ENCODE data around the gene SCN8A.

Gene SCN8A

DNA sequence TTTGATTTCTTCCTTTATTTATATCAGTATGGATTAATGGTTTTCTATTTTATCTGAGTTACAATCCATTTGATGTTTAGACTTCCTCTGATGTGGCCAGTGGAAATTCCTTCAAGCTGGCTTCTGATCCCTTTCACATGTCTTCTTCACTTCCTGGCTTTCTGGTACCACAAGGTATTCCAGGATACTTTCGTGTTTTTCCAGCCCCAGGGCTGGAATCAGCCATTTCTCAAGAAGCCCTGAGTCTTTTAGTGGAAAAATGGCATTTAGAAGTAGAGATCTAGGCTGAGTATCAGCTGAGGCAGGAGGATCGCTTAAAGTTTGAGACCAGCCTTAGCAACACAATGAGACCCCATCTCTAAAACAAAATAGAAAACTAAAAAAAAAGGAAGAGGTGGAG, 164.2 kb downstream of the SCN8A start:
- no peak overlapping the region for H3K4me3 ChIP-seq (ENCODE audit: low read depth, low read length)
- TF ChIP-seq, protein P1, sequence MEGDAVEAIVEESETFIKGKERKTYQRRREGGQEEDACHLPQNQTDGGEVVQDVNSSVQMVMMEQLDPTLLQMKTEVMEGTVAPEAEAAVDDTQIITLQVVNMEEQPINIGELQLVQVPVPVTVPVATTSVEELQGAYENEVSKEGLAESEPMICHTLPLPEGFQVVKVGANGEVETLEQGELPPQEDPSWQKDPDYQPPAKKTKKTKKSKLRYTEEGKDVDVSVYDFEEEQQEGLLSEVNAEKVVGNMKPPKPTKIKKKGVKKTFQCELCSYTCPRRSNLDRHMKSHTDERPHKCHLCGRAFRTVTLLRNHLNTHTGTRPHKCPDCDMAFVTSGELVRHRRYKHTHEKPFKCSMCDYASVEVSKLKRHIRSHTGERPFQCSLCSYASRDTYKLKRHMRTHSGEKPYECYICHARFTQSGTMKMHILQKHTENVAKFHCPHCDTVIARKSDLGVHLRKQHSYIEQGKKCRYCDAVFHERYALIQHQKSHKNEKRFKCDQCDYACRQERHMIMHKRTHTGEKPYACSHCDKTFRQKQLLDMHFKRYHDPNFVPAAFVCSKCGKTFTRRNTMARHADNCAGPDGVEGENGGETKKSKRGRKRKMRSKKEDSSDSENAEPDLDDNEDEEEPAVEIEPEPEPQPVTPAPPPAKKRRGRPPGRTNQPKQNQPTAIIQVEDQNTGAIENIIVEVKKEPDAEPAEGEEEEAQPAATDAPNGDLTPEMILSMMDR (IDR thresholded peaks at IDR 0.05; ENCODE audit: borderline replicate concordance, insufficient read depth, low read depth, low read length): no peak

DNA sequence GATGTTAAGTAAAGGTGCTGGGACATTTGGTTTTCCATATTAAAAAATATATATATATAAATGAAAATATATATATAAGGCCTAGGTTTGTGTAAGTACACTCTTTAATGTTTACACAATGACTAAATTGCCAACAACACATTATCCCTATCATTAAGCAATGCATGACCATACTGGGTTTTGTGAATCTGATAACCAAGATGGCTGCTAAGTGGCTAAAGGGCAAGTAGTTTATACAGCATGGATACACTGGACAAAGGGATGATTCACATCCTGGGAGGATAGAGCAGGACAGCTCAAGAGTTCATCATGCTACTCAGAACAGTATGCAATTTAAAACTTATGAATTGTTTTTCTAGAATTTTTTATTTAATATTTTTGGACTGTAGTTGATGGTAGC, 168.1 kb downstream of the SCN8A start:
- no peak overlapping the region for H3K4me3 ChIP-seq (ENCODE audit: low read depth, low read length)
- TF ChIP-seq, protein P1 (IDR thresholded peaks at IDR 0.05; ENCODE audit: borderline replicate concordance, insufficient read depth, low read depth, low read length): no peak

DNA sequence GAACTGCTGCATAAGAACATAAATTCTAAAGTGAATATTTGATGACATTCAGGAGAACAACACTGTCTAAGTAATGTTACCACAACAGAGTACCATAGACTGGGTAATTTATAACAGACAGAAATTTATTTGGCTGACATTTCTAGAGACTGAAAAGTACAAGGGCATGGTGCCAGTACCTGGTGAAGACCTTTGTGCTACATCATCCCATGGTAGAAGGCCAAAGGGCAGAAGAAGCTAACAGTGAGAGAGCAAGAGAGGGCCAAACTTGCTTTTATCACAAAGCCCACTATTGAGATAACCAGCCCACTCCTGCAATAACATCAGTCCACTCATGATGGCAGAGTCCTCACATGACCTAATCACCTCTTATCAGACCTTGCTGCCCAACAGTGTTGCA, 168.7 kb downstream of the SCN8A start:
- TF ChIP-seq, protein P1 (IDR thresholded peaks at IDR 0.05; ENCODE audit: borderline replicate concordance, insufficient read depth, low read depth, low read length): no peak
- no peak overlapping the region for H3K4me3 ChIP-seq (ENCODE audit: low read depth, low read length)

DNA sequence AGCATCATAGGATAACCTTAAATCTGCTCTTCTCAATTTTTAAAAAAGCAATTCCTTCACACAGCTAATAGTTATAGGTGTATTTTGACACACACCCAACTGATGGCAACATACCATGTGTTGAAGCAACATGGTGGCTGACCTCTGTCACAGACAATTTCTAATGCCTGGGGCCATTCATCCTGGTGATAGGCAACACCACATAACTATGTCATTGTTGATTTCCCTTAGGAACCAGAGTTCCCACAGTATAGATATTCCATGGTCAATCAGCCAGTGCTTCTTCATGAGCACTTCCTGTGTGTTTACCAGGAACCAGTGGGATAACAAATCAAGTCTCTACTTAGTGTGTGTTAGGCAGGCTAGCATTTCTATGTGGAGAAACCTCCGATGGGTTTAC, 169.2 kb downstream of the SCN8A start:
- no peak overlapping the region for H3K4me3 ChIP-seq (ENCODE audit: low read depth, low read length)
- TF ChIP-seq, protein P1 (IDR thresholded peaks at IDR 0.05; ENCODE audit: borderline replicate concordance, insufficient read depth, low read depth, low read length): no peak

DNA sequence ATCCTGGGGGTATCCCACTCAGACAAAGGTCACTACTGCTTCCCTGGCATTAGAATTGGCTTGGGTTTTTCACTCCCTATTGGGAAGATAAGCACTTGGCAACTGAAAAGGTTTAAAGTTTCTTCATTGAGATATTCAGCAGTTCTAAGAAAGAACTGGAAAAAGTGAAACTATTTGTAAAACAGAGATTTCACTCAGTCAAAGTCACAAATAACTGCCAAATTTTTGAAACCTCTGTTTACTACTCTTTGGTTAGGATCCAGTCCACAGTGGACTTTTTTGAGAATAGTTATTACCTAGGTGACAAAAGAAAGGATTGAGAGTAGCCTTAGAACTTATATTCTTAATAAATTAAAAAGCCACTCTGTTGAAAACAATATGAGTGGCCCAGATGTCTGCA, 172.7 kb downstream of the SCN8A start:
- TF ChIP-seq, protein P1 (IDR thresholded peaks at IDR 0.05; ENCODE audit: borderline replicate concordance, insufficient read depth, low read depth, low read length): no peak
- no peak overlapping the region for H3K4me3 ChIP-seq (ENCODE audit: low read depth, low read length)

DNA sequence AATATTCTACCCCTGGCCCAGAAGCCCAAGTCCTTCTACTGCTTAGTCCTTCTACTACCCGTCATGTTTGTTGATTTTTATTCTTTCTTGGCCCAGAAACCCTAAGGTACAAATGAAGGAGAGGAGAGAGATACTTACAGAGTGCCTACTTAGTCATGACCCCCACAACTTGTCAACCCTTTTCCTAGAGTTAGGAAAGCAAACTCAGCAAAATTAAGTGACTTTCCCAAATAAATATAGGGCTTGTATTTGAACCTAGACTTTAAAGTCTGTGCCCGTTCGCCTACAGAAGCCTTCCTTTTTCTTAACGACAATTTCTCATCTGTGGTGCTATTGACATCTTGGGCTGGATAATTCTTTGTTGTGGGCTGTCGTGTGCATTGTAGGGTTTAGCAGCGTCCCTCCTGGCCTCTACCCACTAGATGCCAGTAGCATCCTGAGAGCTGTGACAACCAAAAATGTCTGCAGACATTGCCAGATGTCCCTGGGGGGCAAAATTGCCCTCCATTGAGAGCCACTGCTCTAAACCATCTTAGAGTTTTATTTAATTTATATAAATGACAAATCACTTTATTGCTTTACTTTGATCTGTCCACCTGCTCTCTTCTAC, 175.1 kb downstream of the SCN8A start:
- no peak overlapping the region for H3K4me3 ChIP-seq (ENCODE audit: low read depth, low read length)
- TF ChIP-seq, protein P1 (IDR thresholded peaks at IDR 0.05; ENCODE audit: borderline replicate concordance, insufficient read depth, low read depth, low read length): no peak

DNA sequence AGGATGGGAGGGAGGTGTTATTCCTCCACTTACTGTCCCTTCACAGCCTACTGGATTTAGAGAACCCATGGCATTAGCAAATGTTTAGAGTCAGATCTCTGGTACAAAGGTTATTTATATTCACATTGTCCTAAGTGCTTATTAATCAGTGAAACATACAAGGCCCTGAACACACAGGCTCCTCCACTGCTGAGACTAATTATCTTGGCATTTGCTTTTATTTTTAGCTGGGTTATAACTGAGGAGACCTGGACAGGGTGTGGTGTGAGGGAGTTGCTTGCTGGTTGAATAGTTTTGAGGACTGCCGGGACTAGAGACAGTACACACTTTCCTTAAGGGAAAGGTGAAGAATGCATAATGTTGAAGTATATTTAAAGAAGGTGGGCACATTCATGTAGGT, 180.0 kb downstream of the SCN8A start:
- TF ChIP-seq, protein P1 (IDR thresholded peaks at IDR 0.05; ENCODE audit: borderline replicate concordance, insufficient read depth, low read depth, low read length): no peak
- H3K4me3 ChIP-seq (ENCODE audit: low read depth, low read length): no peak overlapping the region
